GM18508 (cell line): ENCODE results near the gene TCAIM.
"Not testable (repeated sequence)": the region's sequence is repeated elsewhere in the genome, so short reads cannot be mapped to it uniquely, and the experiment has no call there.

Experiments used
- ATAC-seq: cut with Tn5 transposase; IDR thresholded peaks from one replicate; pipeline ENCODE4 v1.9.1; 2021; ENCODE audit warnings: moderate number of reproducible peaks; ENCODE audit not compliant: insufficient read depth, unreplicated experiment

Gene TCAIM

DNA sequence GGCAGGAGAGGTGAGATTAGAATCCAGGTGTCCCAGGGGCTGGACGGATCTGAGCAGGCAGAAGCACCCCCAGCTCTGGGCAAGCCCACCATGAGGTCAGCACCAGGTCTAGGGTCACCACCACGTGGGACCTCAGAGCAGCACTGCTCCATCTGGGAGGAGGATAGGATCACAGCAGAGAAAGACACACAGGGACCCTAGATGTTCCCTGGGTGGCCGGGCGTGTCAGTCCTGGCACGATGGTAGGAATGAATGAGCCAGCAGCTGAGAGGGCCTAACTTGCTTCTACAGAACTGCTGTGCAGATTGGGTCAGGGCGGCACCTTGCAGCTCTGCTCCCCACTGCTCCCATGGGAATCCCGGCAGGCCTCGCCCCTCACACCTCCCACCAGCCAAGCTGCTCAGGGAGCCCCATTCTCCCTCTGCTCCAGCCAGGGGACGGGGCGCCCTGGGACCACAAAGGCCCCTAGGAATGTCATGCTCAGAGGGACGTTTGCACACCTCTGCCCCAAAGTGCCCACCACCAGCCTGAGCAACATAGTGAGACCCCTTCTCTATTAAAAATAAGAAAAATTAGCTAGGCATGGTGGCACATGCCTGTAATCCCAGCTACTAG is 72.6 kb downstream of the TCAIM start:
- no peak for ATAC-seq

DNA sequence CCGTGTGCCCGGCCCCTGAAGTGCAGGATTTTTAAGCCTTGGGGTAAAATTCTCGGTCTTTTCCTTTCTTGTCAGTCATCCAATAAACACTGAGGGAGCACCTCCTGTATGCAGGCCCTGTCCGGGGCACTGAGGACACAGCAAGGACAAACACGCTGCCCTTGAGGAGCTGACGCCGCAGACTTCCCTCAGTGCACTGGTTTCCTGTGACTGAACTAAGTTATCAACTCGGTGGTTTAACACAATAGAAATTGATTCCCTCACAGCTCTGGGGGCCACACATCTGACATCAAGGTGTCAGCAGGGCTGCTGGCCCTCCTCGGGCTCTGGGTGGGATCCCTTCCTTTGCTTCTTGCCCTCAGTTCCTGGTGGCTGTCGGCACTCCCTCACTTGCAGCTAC is 73.8 kb downstream of the TCAIM start:
- ATAC-seq: no peak

DNA sequence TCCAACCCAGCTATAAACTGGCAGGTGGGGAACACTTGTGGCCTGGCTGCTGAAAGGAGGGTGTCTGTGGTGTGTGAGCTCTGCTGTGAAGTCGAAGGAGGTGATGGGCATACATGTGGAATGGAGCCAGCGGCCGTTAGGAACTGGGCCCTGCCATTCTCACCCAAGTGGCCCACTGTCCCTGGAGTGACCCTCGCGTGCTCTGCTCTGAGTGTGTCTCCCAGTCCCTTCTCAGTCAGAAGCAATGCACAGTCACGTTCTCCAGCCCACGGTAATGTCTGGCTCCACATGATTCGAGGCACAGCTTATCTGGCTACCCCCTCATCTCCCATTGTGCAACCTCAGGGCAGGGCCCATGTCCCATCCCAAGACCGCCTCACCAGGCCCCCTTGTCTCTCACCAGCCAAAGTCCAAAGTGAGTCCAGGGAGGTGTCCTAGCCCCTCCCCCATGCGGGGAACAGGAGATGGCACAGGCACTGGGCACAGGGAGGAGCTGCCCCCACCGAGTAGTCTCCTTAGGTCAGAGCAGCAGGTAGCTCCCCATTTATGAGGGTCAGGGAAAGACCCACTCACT is 76.0 kb downstream of the TCAIM start:
- no peak for ATAC-seq

DNA sequence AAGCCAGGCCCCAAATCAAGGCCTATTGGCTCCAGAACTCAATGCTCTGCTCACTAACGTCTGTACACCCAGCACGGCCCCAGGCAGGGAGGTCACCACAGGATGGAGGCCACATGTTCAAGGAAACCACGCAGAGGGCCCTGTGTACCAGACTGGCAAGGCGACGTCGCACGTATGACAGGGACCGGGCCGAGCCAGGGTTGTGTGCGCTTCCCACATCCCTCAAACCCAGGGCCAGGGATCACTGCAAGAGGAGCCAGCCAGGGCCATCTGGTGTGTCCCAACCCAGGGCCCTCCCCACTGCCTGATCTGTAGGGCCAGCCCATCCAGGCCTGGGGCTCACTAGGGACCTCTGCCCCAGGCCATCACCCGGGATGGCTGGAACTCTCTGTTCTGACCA is 76.9 kb downstream of the TCAIM start:
- ATAC-seq: no peak

DNA sequence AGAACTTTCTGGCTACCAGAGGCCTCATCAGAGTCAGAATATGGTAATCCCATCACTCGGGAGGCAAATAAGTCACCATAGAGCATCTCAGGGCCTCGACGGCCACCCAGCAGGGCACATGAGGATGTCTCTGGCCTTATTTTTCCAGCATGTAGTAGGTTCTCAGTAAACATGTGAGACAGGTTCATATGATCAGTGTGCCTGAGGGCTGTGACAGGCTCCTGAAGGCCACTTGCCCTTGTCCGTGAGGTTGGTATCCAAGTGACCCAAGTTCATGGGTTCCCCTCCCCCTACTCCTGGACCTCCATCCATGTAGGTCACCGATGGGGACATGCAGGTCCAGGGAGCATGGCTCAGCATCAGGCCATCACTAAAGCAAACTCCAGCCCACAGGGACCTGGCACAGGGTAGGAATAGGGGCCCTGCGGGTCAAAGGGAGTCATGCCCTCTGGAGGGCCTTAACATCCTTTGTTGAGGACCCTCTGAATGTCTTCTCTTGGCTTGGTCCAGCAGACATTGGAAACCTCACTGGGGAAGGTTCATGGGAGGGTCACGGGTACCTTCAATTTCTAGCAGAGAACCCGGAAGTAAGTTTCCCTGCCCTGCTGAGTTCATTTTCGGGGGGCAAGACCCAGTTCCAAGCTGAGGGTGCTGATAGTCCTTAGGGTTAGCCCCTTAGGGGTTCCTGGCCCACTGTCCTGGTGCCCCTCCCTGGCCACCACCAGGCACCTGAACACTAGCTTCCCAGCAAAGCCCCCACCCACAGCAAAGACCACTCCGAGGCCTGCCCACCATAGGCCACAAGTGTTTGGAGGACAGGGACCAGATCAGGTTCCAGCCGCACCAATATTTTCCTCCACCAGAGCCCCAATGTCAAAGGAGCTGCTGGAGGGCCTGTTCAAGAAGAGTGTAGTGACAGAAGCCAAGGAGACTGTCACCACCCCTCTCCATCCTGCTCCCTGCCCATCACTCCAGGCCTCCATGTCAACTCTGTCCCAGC is 77.8 kb downstream of the TCAIM start:
- ATAC-seq: no peak

DNA sequence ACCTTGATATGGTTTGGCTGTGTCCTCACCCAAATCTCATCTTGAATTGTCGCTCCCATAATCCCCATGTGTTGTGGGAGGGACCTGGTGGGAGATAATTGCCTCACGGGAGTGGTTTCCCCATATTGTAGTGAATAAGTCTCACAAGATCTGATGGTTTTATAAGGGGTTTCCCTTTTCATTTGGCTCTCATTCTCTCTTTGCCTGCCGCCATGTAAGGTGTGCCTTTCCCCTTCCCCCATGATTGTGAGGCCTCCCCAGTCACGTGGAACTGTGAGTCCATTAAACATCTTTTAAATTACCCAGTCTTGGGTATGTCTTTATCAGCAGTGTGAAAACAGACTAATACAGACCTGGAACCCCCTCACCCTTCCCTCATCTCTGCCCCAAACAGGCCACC is 79.6 kb downstream of the TCAIM start:
- not testable (repeated sequence) for ATAC-seq

DNA sequence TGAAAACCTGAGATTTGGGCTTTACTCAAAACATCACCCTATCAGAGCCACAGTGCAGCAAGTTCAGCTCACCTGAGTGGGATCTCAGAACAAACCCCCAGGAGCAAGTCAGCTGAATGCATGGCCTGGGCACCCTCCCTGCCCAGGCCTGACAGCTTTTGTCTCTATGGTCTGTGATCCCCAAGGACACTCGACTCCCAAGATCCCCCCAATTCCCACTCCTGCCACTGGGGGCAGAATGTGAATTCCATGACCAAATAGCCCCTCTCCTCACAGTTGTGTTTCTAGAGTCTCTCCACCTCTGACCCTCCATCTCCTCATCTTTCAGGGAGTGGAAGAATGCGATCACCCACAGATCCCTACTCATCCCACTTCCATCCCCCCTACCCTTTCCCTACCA is 80.0 kb downstream of the TCAIM start:
- ATAC-seq: no peak

DNA sequence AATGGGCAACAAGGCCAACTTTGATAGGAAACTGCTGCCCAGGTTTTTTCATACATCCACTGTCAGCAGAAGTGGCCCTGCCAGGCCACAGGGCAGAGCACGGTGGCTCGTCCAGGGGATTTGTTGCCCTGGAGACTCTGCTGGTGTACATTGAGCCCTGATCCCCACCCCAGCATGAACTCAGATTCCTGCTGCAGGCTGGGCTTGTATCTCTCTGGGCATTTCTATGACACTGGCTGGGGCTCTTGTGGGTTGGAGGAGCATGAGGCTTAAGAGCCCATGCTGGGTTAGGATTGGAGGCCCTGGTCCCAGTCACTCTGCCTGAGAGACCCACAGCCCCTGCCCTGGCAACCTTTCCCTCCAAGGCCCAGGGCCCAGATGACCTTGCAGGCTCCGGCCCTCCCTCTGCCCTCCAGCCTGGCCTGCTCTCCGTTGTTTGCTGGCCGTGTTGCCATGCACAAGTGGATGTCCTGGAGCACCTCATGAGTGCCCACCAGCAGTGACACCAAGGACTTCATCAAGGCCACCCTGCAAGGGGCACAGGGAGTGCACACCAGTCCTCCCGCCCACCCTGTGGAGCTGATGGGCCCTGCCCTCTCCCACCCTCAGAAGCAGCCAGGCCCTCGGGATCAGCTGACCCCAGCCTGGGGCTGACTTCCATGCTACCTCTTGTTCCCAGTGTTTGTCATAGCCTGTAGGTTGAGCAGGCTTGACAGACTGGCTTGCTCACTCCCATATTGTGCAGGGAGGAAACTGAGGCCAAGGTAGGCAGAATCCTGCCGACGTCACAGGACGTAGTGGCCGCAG is 80.8 kb downstream of the TCAIM start:
- ATAC-seq: no peak

DNA sequence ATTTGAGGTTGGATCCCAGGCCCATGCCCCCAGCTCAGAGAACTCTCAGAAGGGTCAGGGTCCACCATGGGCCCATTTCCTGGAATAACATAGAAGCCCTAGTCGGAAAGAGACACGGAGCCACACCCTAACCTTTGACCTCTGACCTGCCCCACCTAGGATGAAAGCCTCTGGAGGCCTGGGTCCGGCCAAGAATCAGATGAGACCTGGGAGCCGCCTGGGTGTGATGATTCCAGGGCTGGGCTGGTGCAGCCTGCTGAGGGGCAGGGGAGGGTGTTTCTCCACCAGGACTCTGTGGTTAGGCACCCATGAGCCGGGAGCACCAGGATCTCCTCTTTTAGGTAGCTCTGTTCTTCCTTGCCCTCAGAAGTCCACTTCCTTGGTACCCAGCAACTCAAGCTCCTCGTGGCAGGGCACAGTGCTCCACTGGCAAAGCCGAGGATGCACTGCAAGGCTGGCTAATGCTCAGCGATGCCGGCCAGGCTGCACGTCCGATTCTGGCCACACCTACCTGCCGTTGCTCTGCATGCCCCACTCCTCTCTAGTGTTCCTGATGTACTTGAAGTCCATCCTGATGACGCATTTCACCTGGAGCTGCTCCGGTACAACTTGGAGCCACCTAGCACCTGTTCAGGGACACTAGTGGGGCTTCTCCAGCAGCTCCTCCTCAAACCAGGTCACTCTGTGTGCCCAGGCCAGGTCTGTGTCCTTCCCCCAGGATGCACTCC is 81.5 kb downstream of the TCAIM start:
- ATAC-seq: no peak

DNA sequence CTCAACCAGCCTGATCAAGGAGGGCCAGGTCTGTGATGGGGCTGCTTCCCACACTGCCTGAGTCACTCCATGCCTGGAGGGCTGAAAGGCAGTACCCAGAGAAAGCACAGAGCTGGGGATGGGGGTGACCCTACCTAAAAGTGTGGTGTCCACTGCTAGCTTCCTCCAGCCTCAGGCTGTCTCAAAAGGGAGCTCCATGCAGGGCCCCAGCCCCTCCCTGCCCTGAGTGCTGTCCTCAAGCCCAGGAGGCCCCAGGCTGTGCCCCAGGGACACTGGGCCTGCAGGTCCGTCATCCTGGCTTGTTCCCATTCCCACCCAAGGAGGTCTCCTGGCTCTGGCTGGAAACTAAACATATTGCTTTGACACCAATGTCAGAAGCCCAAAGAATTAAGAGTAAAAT is 82.1 kb downstream of the TCAIM start:
- no peak for ATAC-seq

DNA sequence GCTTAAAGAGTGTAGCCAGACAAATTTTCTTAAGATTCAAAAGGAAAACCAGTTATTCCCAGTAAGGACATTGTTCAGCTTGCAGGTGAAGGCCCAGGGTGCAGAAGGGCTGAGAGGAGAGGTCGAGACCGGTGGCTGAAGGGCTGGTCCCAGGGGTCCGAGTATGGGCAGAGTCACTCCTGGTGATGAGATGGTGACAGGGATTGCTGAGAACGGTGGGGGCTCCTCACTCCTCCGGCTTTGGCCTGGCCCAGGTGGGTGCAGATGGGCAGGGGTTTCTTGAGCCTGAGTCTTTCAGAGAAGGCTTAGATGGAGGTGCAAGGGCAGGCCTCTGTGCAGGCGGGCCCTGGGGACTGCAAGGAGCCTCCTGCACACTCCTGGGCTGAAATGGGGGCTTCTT is 82.7 kb downstream of the TCAIM start:
- ATAC-seq: no peak

DNA sequence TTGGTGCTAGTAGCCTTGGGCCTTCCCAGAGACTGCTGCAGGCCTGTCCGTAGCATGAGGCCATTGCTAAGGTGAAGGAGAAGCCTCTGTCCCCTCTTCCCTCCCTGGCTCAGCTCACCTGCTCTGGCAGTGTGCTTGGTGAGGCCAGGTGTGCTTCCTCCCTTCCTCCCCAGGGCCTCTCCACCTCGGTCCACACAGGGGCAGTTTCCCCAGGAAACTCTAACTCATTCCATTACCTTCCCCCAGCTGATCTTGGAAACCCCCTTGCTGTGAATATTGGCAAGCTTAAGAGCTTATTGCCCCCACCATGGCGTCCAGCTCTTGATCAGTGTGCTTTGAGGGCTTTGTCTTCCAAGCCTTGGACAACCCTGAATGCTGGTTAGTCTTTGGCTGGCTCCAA is 86.2 kb downstream of the TCAIM start:
- no peak for ATAC-seq

DNA sequence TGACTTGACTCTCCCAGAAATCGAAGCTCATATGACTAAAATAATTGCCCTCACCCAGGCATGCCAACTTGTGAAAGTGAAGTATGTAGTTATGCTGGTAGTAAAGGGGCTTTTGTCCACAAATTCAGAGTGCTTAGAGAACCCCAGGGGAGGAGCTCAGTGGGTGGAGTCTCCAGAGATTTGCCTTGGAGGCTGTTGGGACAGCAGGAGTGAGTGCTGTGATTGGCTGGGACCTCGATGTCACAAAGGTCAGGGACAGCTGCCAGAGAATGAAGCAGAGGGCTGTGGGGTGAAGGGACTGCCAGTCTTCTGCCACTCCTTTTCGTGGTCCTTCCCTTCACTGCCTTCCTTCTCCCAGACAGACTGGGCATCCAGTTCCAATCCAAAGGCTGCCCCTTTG is 89.1 kb downstream of the TCAIM start:
- ATAC-seq: no peak

DNA sequence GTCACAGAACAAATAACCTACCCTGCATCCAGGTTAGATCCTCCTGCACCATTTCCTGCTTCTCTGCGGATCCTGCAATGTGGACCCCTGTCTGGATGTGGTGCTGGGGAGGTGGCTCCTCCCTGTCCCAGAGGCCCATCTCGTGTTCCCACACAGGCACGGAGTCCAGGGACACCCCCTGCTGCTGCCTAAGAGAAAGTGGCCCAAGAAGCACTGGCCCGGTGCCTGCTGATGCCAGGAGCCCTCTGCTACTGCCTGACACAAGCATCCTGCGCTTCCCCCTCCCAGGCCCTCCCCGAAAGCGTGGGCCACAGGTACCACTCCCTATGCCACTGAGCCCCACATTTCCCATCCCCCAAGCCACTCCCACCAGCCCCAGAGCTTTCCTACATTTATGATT is 90.3 kb downstream of the TCAIM start:
- no peak for ATAC-seq

DNA sequence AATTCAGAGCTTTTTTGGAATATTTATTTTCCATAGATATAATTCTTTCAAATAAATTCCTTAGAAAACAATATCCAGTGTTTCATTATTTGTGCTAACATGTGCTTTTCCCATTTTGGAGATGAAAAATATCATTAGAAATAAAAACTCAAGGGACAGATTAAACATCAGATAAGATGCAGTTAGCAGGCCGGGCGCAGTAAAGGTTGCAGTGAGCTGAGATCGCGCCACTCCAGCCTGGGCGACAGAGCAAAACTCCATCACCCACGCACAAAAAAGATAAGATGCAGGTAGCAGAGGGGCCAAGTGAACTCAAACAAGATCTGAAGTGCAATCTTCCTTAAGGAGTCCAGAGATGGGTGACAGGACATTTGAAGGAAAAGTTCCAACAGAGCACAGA is 90.9 kb downstream of the TCAIM start:
- no peak for ATAC-seq

DNA sequence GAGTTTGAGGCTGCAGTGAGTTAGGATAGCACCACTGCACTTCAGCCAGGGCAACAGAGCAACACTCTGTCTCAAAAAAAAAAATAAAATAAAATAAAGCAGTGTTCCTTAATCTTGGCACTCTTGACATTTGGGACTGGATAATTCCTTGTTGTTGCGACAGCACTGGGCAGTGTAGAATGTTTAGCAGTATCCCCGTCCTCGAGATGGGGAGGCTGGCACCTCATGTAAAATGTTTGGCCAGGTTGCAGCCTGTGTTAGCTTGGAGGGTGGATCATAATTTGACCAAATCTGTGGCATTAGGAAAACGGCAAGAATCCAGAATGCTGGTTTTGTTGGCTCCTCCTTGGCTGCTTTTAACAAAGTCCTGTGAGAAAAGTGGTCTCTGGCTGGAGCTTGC is 91.9 kb downstream of the TCAIM start:
- no peak for ATAC-seq

DNA sequence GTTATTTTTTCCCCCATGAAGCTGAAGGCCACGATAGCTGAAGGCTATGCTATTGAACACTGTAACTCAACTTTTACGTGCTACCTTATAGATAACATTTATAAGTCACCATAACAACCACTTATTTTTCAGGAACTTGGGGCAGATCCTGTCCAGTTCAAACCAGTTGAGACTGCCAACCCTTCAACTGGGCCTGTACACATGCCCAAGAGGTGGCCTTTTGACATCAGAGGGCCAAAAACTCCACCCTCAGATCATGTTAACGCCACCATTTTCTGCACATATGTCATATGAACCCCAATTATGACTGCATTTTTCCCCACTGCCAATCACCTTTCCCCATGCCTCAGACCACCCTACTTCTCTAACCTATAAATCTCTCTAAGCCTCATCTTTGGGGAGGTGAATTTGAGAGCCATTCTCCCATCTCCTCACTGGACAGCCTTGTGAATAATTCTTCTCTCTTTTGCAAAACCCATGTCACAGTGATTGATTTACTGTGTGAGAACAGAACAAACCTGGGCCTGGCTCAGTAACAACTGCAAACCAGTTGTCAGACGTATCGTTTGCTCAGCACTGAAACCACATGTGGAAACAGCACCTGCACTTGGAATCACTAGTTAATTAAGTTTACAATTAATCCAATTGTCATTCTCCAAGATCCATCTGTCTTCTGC is 96.4 kb downstream of the TCAIM start:
- ATAC-seq: no peak

DNA sequence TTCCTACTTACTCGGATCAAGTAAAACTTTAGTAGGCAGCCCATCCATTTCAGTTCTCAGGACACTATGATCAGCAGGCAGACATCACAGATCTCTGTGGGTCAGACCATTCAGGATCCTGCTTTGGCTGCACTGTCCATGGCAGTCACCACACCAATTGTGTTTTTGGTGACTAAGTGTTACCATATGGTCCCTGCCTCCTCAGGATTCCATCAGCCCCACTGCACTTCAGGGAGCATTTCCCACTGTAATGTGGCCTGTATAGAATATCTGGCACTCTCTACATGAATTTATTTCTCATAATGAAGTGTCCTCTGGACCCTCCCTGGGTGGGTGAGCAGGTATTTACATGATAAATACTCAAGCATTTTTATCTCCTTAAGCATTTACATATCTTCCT is 97.6 kb downstream of the TCAIM start:
- ATAC-seq: no peak

DNA sequence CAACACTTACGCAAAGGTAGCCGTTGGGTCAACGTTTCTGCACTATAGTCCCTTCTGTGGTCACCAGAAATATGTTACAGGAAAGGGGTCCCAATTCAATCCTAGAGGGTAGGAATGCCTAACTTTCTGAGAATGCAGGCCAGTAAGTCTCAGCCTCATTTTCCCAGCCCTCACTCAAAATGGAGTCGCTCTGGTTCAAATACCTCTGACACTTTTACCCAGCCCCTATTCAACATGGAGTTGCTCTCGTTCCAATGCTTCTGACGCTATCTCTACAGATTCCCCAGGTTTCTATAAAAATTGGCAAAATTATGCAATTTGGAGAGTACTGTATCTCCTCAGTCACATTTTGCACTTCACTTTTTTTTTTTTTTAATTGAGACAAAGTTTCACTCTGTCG is 99.2 kb downstream of the TCAIM start:
- no peak for ATAC-seq
